ENCODE measurements around the gene PSIP1. TPM values are rescaled to one million over a fixed set of nuclear protein-coding genes. Genes with fewer than 3 reads are reported as not detected.

Gene PSIP1
- total RNA-seq, 1 experiment from 2014 or later: 302 TPM

- CTCF ChIA-PET: interaction anchor here (1.0 to 1.2 kb wide), 3 partner anchors 9 to 114 kb away, joined by 3 to 5 read pairs (median 4); partner anchors contain the start of gene TTC39B
- no peaks in the 10 kb centered on the region for H3K27me3 Mint-ChIP-seq (ENCODE audit: low read depth)
- H3K4me3 Mint-ChIP-seq: peak overlapping the region; percentile 96
- H3K9me3 Mint-ChIP-seq: no peaks in the 10 kb centered on the region
- ATAC-seq: no peak
- peaks cover 43% of the 10 kb centered on the region for H3K4me1 Mint-ChIP-seq
- peaks cover 20% of the 10 kb centered on the region for H3K36me3 Mint-ChIP-seq
- POLR2A ChIA-PET: interaction anchor here (0.8 kb wide), 1 partner anchor 132 kb away, joined by 3 read pairs; the partner anchor contains the start of gene CCDC171
- no peak for DNase-seq (ENCODE audit: low spot score)
- no peak overlapping the region; the same call in 1 of the 2 replicates for H3K27ac Mint-ChIP-seq
- TF ChIP-seq ZNF416 (CRISPR knock-in tag; IDR thresholded peaks at IDR 0.05) (no peak), MYBL2 (CRISPR knock-in tag; IDR thresholded peaks at IDR 0.05) (no peak), AFF4 (CRISPR knock-in tag; IDR thresholded peaks at IDR 0.05; ENCODE audit: borderline replicate concordance) (no peak), NR3C1 (CRISPR knock-in tag; conservative IDR thresholded peaks at IDR 0.05; ENCODE audit: low read depth) (no peak), EMX1 (CRISPR knock-in tag; IDR thresholded peaks at IDR 0.05) (no peak), MXD4 (CRISPR knock-in tag; IDR thresholded peaks at IDR 0.05; ENCODE audit: borderline replicate concordance) (no peak)
Observed at GRCh38 chr9:15421532-15421931, 89.2 kb downstream of the PSIP1 start.

- Mint-ChIP-seq H3K36me3 (peaks cover 12% of the 10 kb centered on the region), H3K27ac (no peak overlapping the region), H3K9me3 (no peaks in the 10 kb centered on the region), H3K4me1 (peaks cover 40% of the 10 kb centered on the region), H3K27me3 (ENCODE audit: low read depth) (no peaks in the 10 kb centered on the region), H3K4me3 (no peak overlapping the region)
- CTCF ChIA-PET: interaction anchor here (0.7 kb wide), 1 partner anchor 31 kb away, joined by 3 read pairs; no protein-coding TSS in a partner anchor
- no peak for DNase-seq (ENCODE audit: low spot score)
- TF ChIP-seq ESRRA (CRISPR knock-in tag; IDR thresholded peaks at IDR 0.05; ENCODE audit: borderline replicate concordance): no peak
- ATAC-seq: no peak
- POLR2A ChIA-PET: interaction anchor here (0.6 kb wide), 1 partner anchor 104 kb away, joined by 4 read pairs; no protein-coding TSS in a partner anchor
Observed at GRCh38 chr9:15420796-15421195, 90.0 kb downstream of the PSIP1 start.

GRCh38 chr9:15417626-15418025 is 93.1 kb downstream of the PSIP1 start:
- H3K27ac Mint-ChIP-seq: no peak overlapping the region
- DNase-seq (ENCODE audit: low spot score): peak; percentile 23
- TF ChIP-seq ZNF138 (CRISPR knock-in tag; conservative IDR thresholded peaks at IDR 0.05) (no peak), RELA (CRISPR knock-in tag; IDR thresholded peaks at IDR 0.05; ENCODE audit: borderline replicate concordance) (no peak), NR1H2 (CRISPR knock-in tag; IDR thresholded peaks at IDR 0.05) (no peak), TCF7 (CRISPR knock-in tag; IDR thresholded peaks at IDR 0.05; ENCODE audit: low read depth) (no peak), STAT6 (CRISPR knock-in tag; conservative IDR thresholded peaks at IDR 0.05; ENCODE audit: low read depth) (no peak), ZMAT4 (CRISPR knock-in tag; IDR thresholded peaks at IDR 0.05) (no peak), CREB1 (CRISPR knock-in tag; IDR thresholded peaks at IDR 0.05) (no peak), MAX (CRISPR knock-in tag; IDR thresholded peaks at IDR 0.05) (no peak), ZBTB21 (CRISPR knock-in tag; IDR thresholded peaks at IDR 0.05; ENCODE audit: borderline replicate concordance) (no peak), MLX (CRISPR knock-in tag; IDR thresholded peaks at IDR 0.05) (no peak), RORB (CRISPR knock-in tag; IDR thresholded peaks at IDR 0.05) (no peak), TEAD1 (CRISPR knock-in tag; IDR thresholded peaks at IDR 0.05) (no peak), ESRRA (CRISPR knock-in tag; IDR thresholded peaks at IDR 0.05; ENCODE audit: borderline replicate concordance) (no peak), ERG (CRISPR knock-in tag; IDR thresholded peaks at IDR 0.05) (no peak), SMAD4 (CRISPR knock-in tag; IDR thresholded peaks at IDR 0.05) (no peak), NR2C2 (CRISPR knock-in tag; IDR thresholded peaks at IDR 0.05) (no peak), IRF1 (CRISPR knock-in tag; IDR thresholded peaks at IDR 0.05) (no peak)

More at GRCh38 chr9:15417626-15418025, 93.1 kb downstream of the PSIP1 start:
- Mint-ChIP-seq H3K27me3 (ENCODE audit: low read depth) (no peaks in the 10 kb centered on the region), H3K4me3 (no peak overlapping the region), H3K9me3 (no peaks in the 10 kb centered on the region), H3K4me1 (peaks cover 29% of the 10 kb centered on the region), H3K36me3 (no peaks in the 10 kb centered on the region)
- ChIA-PET POLR2A (no interaction called here), CTCF (no interaction called here)
- no peak for ATAC-seq

Measured in WTC11 (cell line).